C4-2B (cell line): ENCODE measurements around the gene ARSK.

Source experiments
- H3K27ac ChIP-seq: fragments of 450-650 bp; 2 replicates; pipeline ENCODE4 v1.5.1; 2017
- CTCF ChIP-seq: fragments of 450-650 bp; conservative IDR thresholded peaks from 2 replicates; pipeline ENCODE4 v1.5.1; 2017; ENCODE audit warnings: mild to moderate bottlenecking
- ZFX ChIP-seq: fragments of 450-650 bp; IDR thresholded peaks from 2 replicates; pipeline ENCODE4 v1.6.1; 2017

The ARSK gene

GRCh38 chr5:95524423-95524822 is 30.5 kb upstream of the ARSK start:
- TF ChIP-seq CTCF: no peak
- no peak for TF ChIP-seq ZFX
- H3K27ac ChIP-seq: no peak overlapping the region

DNA sequence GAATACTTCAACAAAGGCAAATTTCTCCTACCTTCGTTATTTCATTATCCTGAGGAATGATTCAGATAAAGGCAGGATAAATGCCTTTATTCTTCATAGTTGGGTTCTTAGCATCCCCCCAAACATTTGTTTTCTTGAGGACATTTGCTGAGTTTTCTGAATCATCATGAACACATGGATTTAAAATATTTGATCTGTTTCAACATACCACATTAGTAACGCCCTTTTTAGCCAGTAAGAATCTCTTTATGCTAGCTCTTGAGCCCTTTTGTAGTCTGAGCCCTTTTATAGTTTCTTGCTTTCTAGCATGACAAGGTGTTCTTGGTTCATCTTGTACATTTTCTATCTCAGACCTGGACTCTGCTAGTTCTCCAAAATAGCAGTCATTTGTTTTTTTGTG is 28.0 kb upstream of the ARSK start:
- H3K27ac ChIP-seq: no peak overlapping the region
- no peak for TF ChIP-seq CTCF
- TF ChIP-seq ZFX: no peak

DNA sequence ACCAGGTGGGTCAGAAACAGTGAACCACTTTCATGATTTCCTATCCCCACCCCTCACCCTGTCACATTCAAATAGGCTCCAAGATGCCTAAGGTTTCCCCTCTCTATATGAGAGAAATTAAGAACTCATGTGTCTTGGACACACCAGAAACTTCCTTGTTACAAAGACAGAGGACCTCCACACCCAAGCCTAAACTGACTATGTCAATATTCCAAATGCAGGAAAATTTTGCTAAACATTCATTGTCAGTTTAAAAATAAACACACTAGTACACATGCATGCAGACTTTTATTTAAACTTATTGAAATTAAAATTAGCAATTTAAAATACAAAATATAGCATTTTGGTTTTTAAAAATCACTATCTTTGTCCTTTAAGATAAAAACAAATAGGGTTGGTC is 26.3 kb upstream of the ARSK start:
- no peak overlapping the region for H3K27ac ChIP-seq
- TF ChIP-seq ZFX (no peak), CTCF (no peak)

DNA sequence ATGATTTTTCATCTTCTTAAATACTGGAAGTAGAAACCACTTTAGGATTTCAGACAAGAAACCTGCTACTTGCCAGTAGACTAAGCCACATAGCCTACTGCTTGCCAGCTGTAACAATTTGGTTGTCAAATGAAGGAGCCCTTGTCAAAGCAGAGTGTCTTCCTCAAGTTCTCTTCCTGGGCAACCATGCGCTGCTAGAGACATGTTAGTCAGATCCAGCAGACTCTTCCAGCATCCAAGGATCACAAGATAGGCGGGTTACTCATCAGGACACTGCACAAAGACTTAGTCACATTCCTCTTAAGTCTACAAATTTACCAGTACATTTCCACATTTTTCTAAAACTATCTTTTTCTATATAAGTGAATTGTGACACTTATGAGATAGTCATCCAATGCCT is 24.5 kb upstream of the ARSK start:
- TF ChIP-seq ZFX: no peak
- no peak for TF ChIP-seq CTCF
- H3K27ac ChIP-seq: no peak overlapping the region

DNA sequence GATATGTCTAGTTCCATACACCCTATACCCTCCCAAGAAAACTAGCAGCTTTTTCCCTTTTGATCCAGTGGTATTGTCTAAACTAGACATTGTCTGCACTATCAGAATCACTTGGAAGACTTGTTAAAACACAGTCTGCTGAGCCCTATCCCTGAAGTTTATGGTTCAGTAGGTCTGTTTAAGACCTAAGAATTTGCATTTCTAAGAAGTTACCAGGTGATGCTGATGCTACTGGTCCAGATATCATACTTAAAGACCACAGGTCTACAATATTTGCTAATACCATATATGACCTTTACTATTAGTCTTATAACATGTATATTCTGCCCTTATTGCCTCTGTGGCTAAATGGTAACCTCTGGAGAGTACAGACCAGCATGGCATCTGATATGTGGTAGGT is 23.4 kb upstream of the ARSK start:
- TF ChIP-seq ZFX (no peak), CTCF (no peak)
- no peak overlapping the region for H3K27ac ChIP-seq

GRCh38 chr5:95532415-95532814 is 22.5 kb upstream of the ARSK start:
- TF ChIP-seq ZFX (no peak), CTCF (no peak)

DNA sequence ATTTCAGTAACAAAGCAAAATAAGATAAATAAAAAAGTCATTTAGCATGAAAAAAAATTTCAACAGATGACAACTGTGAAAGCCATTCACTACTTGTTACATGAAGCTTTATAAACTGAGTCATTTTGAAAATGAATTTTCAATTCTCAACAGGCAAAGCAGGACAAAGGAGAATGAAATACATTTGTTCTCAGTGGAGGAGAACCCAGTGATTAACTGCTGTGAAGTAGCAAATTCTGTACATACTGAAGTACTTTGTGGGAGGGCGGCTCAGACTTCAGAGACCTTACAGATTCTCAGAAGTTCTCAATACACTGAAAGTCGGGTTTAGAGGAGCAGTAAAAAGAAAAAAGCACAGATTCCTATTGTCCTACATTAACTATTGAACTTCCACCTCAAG is 21.8 kb upstream of the ARSK start:
- H3K27ac ChIP-seq: no peak overlapping the region
- no peak for TF ChIP-seq CTCF
- TF ChIP-seq ZFX: no peak

More at GRCh38 chr5:95532415-95532814, 22.5 kb upstream of the ARSK start:
- no peak overlapping the region for H3K27ac ChIP-seq

DNA sequence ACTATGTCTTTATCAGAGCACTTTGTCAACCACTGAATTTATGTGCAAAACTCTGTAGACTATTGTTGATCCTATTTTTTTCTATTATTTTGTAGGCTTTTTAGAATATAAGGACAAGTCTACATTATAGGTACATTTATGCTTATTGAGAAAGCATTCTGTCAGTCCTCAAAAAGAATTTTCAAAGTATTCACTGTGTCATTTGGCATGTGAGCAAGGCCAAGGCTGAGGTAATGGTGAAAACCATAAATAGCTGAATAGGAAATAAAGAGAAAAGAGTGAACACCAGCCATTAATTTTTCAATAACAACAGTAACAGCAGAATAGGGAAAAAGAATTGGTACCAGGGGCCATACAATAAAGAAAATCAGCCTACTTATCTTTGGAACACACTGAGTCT is 21.1 kb upstream of the ARSK start:
- TF ChIP-seq ZFX (no peak), CTCF (no peak)
- no peak overlapping the region for H3K27ac ChIP-seq
